GM12891 (cell line): ENCODE measurements around the gene PGM2.
A peak's percentile ranks its signal among the peaks of the same experiment; 100 is the strongest.

ENCODE experiments used
- DNase-seq: peaks from one replicate; pipeline ENCODE4 v3.0.0; 2011; ENCODE audit warnings: low spot score; ENCODE audit not compliant: insufficient read length
- FAIRE-seq: peaks from 2 replicates; lab custom pipeline; 2011; peaks lifted over from hg19 to GRCh38; lab: Jason Lieb, UNC
- PAX5 ChIP-seq: IDR thresholded peaks from 2 replicates; pipeline ENCODE4 v1.6.1; 2011; ENCODE audit warnings: low read length, moderate library complexity, mild to moderate bottlenecking; ENCODE audit not compliant: insufficient read depth, severe bottlenecking
- POLR2A ChIP-seq: IDR thresholded peaks from 2 replicates; pipeline ENCODE4 v1.6.1; 2011; ENCODE audit warnings: low read depth, low read length, control low read depth
- POLR2AphosphoS5 ChIP-seq: IDR thresholded peaks from 2 replicates; pipeline ENCODE4 v1.6.1; 2011; ENCODE audit warnings: low read depth, low read length, control low read depth
- POU2F2 ChIP-seq: IDR thresholded peaks from 2 replicates; pipeline ENCODE4 v1.6.1; 2011; ENCODE audit warnings: low read depth, mild to moderate bottlenecking, control low read depth, low read length, moderate library complexity
- SPI1 ChIP-seq: IDR thresholded peaks from 2 replicates; pipeline ENCODE4 v1.6.1; 2011; ENCODE audit warnings: low read depth, low read length, control low read depth
- TAF1 ChIP-seq: IDR thresholded peaks from 2 replicates; pipeline ENCODE4 v1.6.1; 2011; ENCODE audit warnings: low read depth, low read length, control low read depth

The PGM2 gene

GRCh38 chr4:37905533-37906169 is 79.2 kb downstream of the PGM2 start:
- TF ChIP-seq POU2F2, result no peak
- TF ChIP-seq POLR2AphosphoS5, result no peak
- TF ChIP-seq TAF1, result no peak
- no peak for TF ChIP-seq POLR2A
- no peak for TF ChIP-seq SPI1
- no peak for TF ChIP-seq PAX5
- FAIRE-seq (peak; percentile 61), DNase-seq (no peak)

- FAIRE-seq (no peak), DNase-seq (no peak)
- TF ChIP-seq TAF1 (no peak), SPI1 (no peak), POLR2A (no peak), POLR2AphosphoS5 (no peak), POU2F2 (no peak)
Measured at GRCh38 chr4:37908488-37909331, 82.2 kb downstream of the PGM2 start.

- FAIRE-seq, result no peak
Measured at GRCh38 chr4:37909332-37910090, 83.0 kb downstream of the PGM2 start.

GRCh38 chr4:37910091-37910486 is 83.6 kb downstream of the PGM2 start:
- DNase-seq, result no peak

More at GRCh38 chr4:37909332-37910090, 83.0 kb downstream of the PGM2 start:
- no peak for DNase-seq
- no peak for TF ChIP-seq POLR2A
- no peak for TF ChIP-seq SPI1
- TF ChIP-seq POLR2AphosphoS5, result no peak
- TF ChIP-seq TAF1, result no peak
- TF ChIP-seq POU2F2, result no peak

More at GRCh38 chr4:37910091-37910486, 83.6 kb downstream of the PGM2 start:
- FAIRE-seq, result no peak
- TF ChIP-seq PAX5, result no peak
